ENCODE measurements around the gene NHLRC2. TPM values are rescaled to one million over a fixed set of nuclear protein-coding genes. Genes with fewer than 3 reads are reported as not detected.

NHLRC2 gene
- total and polyA plus RNA-seq, 2 donors from 2014 or later, result 4.5 to 40.8 TPM

GRCh38 chr10:113890769-113891168 is 36.3 kb downstream of the NHLRC2 start:
- Histone ChIP-seq H3K36me3 (ENCODE audit: control insufficient read depth in 2 of 3, insufficient read depth in 3 of 3, low read length in 3 of 3) (peaks cover 0 to 5% (median 0%) of the 10 kb centered on the region in 3 donors), H3K4me1 (ENCODE audit: control insufficient read depth in 2 of 3, insufficient read depth in 2 of 3, low read depth in 1 of 3, low read length in 3 of 3) (no peaks in the 10 kb centered on the region), H3K27ac (ENCODE audit: low read depth in 2 of 2, low read length in 2 of 2) (no peak overlapping the region), H3K9ac (ENCODE audit: low read length in 3 of 3) (no peak overlapping the region), H3K9me3 (ENCODE audit: control insufficient read depth in 2 of 3, insufficient read depth in 1 of 3, low read length in 3 of 3) (peaks cover 0 to 2% (median 0%) of the 10 kb centered on the region in 3 donors), H3K27me3 (ENCODE audit: control insufficient read depth, insufficient read depth, low read length) (no peaks in the 10 kb centered on the region), H3K4me3 (ENCODE audit: low read length in 3 of 3) (no peak overlapping the region)
- FAIRE-seq (no peak), DNase-seq (no peak)
- intact Hi-C loops (cut with DNase I), result no loop called here
- no peak for TF ChIP-seq CTCF (IDR thresholded peaks at IDR 0.05; ENCODE audit: borderline replicate concordance, extremely low read depth, insufficient read depth)

DNA sequence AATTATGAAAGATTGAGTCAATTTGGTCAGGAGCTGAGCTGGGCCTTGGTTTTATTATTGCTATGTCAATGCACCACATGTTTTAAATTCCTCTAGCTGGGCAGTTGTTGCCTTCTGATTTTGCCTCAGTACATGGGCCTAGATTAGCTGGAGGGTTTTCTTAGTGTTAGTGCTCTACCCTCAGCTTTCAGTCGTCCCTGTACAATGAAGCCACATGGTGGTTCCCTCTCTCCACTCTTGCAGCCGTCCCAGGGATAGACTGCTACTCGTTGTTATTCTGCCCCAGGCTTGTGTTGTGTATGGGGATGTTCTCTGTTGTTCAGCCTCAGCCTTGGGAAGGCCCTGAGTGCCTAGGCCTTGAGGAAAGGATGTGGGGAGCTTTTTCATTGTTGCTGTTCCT is 37.0 kb downstream of the NHLRC2 start:
- Histone ChIP-seq H3K4me3 (ENCODE audit: low read length in 3 of 3) (no peak overlapping the region), H3K9me3 (ENCODE audit: control insufficient read depth in 2 of 3, insufficient read depth in 1 of 3, low read length in 3 of 3) (no peaks in the 10 kb centered on the region), H3K36me3 (ENCODE audit: control insufficient read depth in 2 of 3, insufficient read depth in 3 of 3, low read length in 3 of 3) (peaks cover 0 to 5% (median 0%) of the 10 kb centered on the region in 3 donors), H3K27ac (ENCODE audit: low read depth in 2 of 2, low read length in 2 of 2) (no peak overlapping the region), H3K4me1 (ENCODE audit: control insufficient read depth in 2 of 3, insufficient read depth in 2 of 3, low read depth in 1 of 3, low read length in 3 of 3) (no peaks in the 10 kb centered on the region), H3K27me3 (ENCODE audit: control insufficient read depth, insufficient read depth, low read length) (no peaks in the 10 kb centered on the region), H3K9ac (ENCODE audit: low read length in 3 of 3) (no peak overlapping the region)
- FAIRE-seq, result no peak
- no peak for TF ChIP-seq CTCF (IDR thresholded peaks at IDR 0.05; ENCODE audit: borderline replicate concordance, extremely low read depth, insufficient read depth)
- no peak for DNase-seq
- intact Hi-C loops (cut with DNase I), result no loop called here

GRCh38 chr10:113893570-113893969 is 39.1 kb downstream of the NHLRC2 start:
- no peak for FAIRE-seq
- DNase-seq, result no peak
- peaks cover 0 to 5% (median 0%) of the 10 kb centered on the region in 3 donors for H3K36me3 ChIP-seq (ENCODE audit: control insufficient read depth in 2 of 3, insufficient read depth in 3 of 3, low read length in 3 of 3)
- H3K9ac ChIP-seq (ENCODE audit: low read length in 3 of 3), result no peak overlapping the region
- no peak overlapping the region for H3K4me3 ChIP-seq (ENCODE audit: low read length in 3 of 3)
- H3K4me1 ChIP-seq (ENCODE audit: control insufficient read depth in 2 of 3, insufficient read depth in 2 of 3, low read depth in 1 of 3, low read length in 3 of 3), result no peaks in the 10 kb centered on the region
- no peaks in the 10 kb centered on the region for H3K9me3 ChIP-seq (ENCODE audit: control insufficient read depth in 2 of 3, insufficient read depth in 1 of 3, low read length in 3 of 3)
- H3K27ac ChIP-seq (ENCODE audit: low read depth in 2 of 2, low read length in 2 of 2), result no peak overlapping the region
- no peaks in the 10 kb centered on the region for H3K27me3 ChIP-seq (ENCODE audit: control insufficient read depth, insufficient read depth, low read length)
- intact Hi-C loops (cut with DNase I), result no loop called here
- no peak for TF ChIP-seq CTCF (IDR thresholded peaks at IDR 0.05; ENCODE audit: borderline replicate concordance, extremely low read depth, insufficient read depth)

GRCh38 chr10:113894581-113894980 is 40.1 kb downstream of the NHLRC2 start:
- peaks cover 0 to 5% (median 0%) of the 10 kb centered on the region in 3 donors for H3K36me3 ChIP-seq (ENCODE audit: control insufficient read depth in 2 of 3, insufficient read depth in 3 of 3, low read length in 3 of 3)
- no peak overlapping the region for H3K4me3 ChIP-seq (ENCODE audit: low read length in 3 of 3)
- no peak overlapping the region for H3K27ac ChIP-seq (ENCODE audit: low read depth in 2 of 2, low read length in 2 of 2)
- no peak for DNase-seq
- H3K9ac ChIP-seq (ENCODE audit: low read length in 3 of 3), result no peak overlapping the region
- FAIRE-seq, result no peak
- H3K9me3 ChIP-seq (ENCODE audit: control insufficient read depth in 2 of 3, insufficient read depth in 1 of 3, low read length in 3 of 3), result no peaks in the 10 kb centered on the region
- H3K27me3 ChIP-seq (ENCODE audit: control insufficient read depth, insufficient read depth, low read length), result no peaks in the 10 kb centered on the region
- no peaks in the 10 kb centered on the region for H3K4me1 ChIP-seq (ENCODE audit: control insufficient read depth in 2 of 3, insufficient read depth in 2 of 3, low read depth in 1 of 3, low read length in 3 of 3)
- TF ChIP-seq CTCF (IDR thresholded peaks at IDR 0.05; ENCODE audit: borderline replicate concordance, extremely low read depth, insufficient read depth), result no peak
- intact Hi-C loops (cut with DNase I), result no loop called here

All from kidney (tissue), 14 donors.